ENCODE data around the gene ZNF646.

The ZNF646 gene

GRCh38 chr16:31036691-31037090, 37.5 kb upstream of the ZNF646 start:
- H3K9ac ChIP-seq (ENCODE audit: low read depth, low read length, poor library complexity), result no peak overlapping the region
- H3K4me3 ChIP-seq (ENCODE audit: low read length in 2 of 2), result no peak overlapping the region
- H2BK5ac ChIP-seq (ENCODE audit: low read length), result no peak overlapping the region
- no peak overlapping the region for H3K4ac ChIP-seq (ENCODE audit: low read length)
- H3K4me2 ChIP-seq (ENCODE audit: insufficient read depth, low read length, poor library complexity, severe bottlenecking), result no peak overlapping the region
- no peak overlapping the region for H3K14ac ChIP-seq (ENCODE audit: low read length)
- H3K18ac ChIP-seq (ENCODE audit: low read length), result no peak overlapping the region
- no peak for DNase-seq (ENCODE audit: low spot score)
- no peak overlapping the region for H2AK5ac ChIP-seq (ENCODE audit: low read depth, low read length)
- WGBS, 2 donors (ENCODE audit: extremely low coverage in 2 of 2, insufficient read length in 2 of 2, insufficient replicate concordance in 1 of 2), result no CpG with 5 or more reads among the region's 2 CpGs
- no peak overlapping the region for H4K91ac ChIP-seq (ENCODE audit: low read depth, low read length, poor library complexity)
- peaks cover 1 to 8% of the 10 kb centered on the region in 2 donors for H3K4me1 ChIP-seq (ENCODE audit: control insufficient read depth in 2 of 2, insufficient read depth in 1 of 2, low read depth in 1 of 2, low read length in 2 of 2)
- H4K8ac ChIP-seq (ENCODE audit: low read depth, low read length), result no peak overlapping the region
- no peak overlapping the region for H2AFZ ChIP-seq (ENCODE audit: low read length)
- H2BK12ac ChIP-seq (ENCODE audit: low read length), result no peak overlapping the region
- H3K27ac ChIP-seq (replicated peaks; ENCODE audit: low read length), result no peak overlapping the region
- no peaks in the 10 kb centered on the region for H3K9me3 ChIP-seq (replicated peaks in 1 of 2; ENCODE audit: control insufficient read depth in 2 of 2, insufficient read depth in 1 of 2, low read depth in 1 of 2, low read length in 2 of 2)
- H2BK15ac ChIP-seq (ENCODE audit: low read length), result no peak overlapping the region
- H3K23ac ChIP-seq (ENCODE audit: low read depth, low read length, poor library complexity), result no peak overlapping the region
- peaks cover 0 to 5% of the 10 kb centered on the region in 2 donors for H3K36me3 ChIP-seq (replicated peaks in 1 of 2; ENCODE audit: control insufficient read depth in 2 of 2, insufficient read depth in 2 of 2, low read length in 2 of 2)
- no peaks in the 10 kb centered on the region for H3K27me3 ChIP-seq (ENCODE audit: control insufficient read depth in 3 of 3, insufficient read depth in 3 of 3, low read depth in 1 of 3, low read length in 3 of 3)
- H2BK120ac ChIP-seq (ENCODE audit: low read depth, low read length), result no peak overlapping the region
- peaks cover 2% of the 10 kb centered on the region for H3K79me1 ChIP-seq (ENCODE audit: low read depth, low read length)

- Histone ChIP-seq H4K91ac (ENCODE audit: low read depth, low read length, poor library complexity) (no peak overlapping the region), H4K8ac (ENCODE audit: low read depth, low read length) (no peak overlapping the region), H2AK5ac (ENCODE audit: low read depth, low read length) (no peak overlapping the region), H3K23ac (ENCODE audit: low read depth, low read length, poor library complexity) (no peak overlapping the region), H2BK5ac (ENCODE audit: low read length) (no peak overlapping the region), H3K18ac (ENCODE audit: low read length) (no peak overlapping the region), H2AFZ (ENCODE audit: low read length) (no peak overlapping the region), H3K36me3 (replicated peaks in 1 of 2; ENCODE audit: control insufficient read depth in 2 of 2, insufficient read depth in 2 of 2, low read length in 2 of 2) (peaks cover 0 to 5% of the 10 kb centered on the region in 2 donors), H3K27me3 (ENCODE audit: control insufficient read depth in 3 of 3, insufficient read depth in 3 of 3, low read depth in 1 of 3, low read length in 3 of 3) (no peaks in the 10 kb centered on the region), H3K79me1 (ENCODE audit: low read depth, low read length) (peaks cover 3% of the 10 kb centered on the region), H3K4me1 (ENCODE audit: control insufficient read depth in 2 of 2, insufficient read depth in 1 of 2, low read depth in 1 of 2, low read length in 2 of 2) (no peaks in the 10 kb centered on the region), H3K4ac (ENCODE audit: low read length) (no peak overlapping the region), H3K4me2 (ENCODE audit: insufficient read depth, low read length, poor library complexity, severe bottlenecking) (no peak overlapping the region), H3K9ac (ENCODE audit: low read depth, low read length, poor library complexity) (no peak overlapping the region), H2BK15ac (ENCODE audit: low read length) (no peak overlapping the region), H3K9me3 (replicated peaks in 1 of 2; ENCODE audit: control insufficient read depth in 2 of 2, insufficient read depth in 1 of 2, low read depth in 1 of 2, low read length in 2 of 2) (no peaks in the 10 kb centered on the region), H3K4me3 (ENCODE audit: low read length in 2 of 2) (no peak overlapping the region), H3K14ac (ENCODE audit: low read length) (no peak overlapping the region), H2BK12ac (ENCODE audit: low read length) (no peak overlapping the region), H2BK120ac (ENCODE audit: low read depth, low read length) (no peak overlapping the region), H3K27ac (replicated peaks; ENCODE audit: low read length) (no peak overlapping the region)
- no CpG with 5 or more reads among the region's 2 CpGs for WGBS, 2 donors (ENCODE audit: extremely low coverage in 2 of 2, insufficient read length in 2 of 2, insufficient replicate concordance in 1 of 2)
- no peak for DNase-seq (ENCODE audit: low spot score)
Observed at GRCh38 chr16:31038993-31039392, 35.2 kb upstream of the ZNF646 start.

- no peak overlapping the region for H3K9ac ChIP-seq (ENCODE audit: low read depth, low read length, poor library complexity)
- peaks cover 0 to 3% of the 10 kb centered on the region in 2 donors for H3K36me3 ChIP-seq (replicated peaks in 1 of 2; ENCODE audit: control insufficient read depth in 2 of 2, insufficient read depth in 2 of 2, low read length in 2 of 2)
- H4K91ac ChIP-seq (ENCODE audit: low read depth, low read length, poor library complexity), result no peak overlapping the region
- H4K8ac ChIP-seq (ENCODE audit: low read depth, low read length), result no peak overlapping the region
- no peak for DNase-seq (ENCODE audit: low spot score)
- no peak overlapping the region for H3K23ac ChIP-seq (ENCODE audit: low read depth, low read length, poor library complexity)
- no peaks in the 10 kb centered on the region for H3K9me3 ChIP-seq (replicated peaks in 1 of 2; ENCODE audit: control insufficient read depth in 2 of 2, insufficient read depth in 1 of 2, low read depth in 1 of 2, low read length in 2 of 2)
- H3K4me3 ChIP-seq (ENCODE audit: low read length in 2 of 2), result no peak overlapping the region
- no peak overlapping the region for H2BK15ac ChIP-seq (ENCODE audit: low read length)
- no peak overlapping the region for H3K4ac ChIP-seq (ENCODE audit: low read length)
- no peak overlapping the region for H2BK120ac ChIP-seq (ENCODE audit: low read depth, low read length)
- no peak overlapping the region for H2AK5ac ChIP-seq (ENCODE audit: low read depth, low read length)
- no peak overlapping the region for H2BK5ac ChIP-seq (ENCODE audit: low read length)
- no peaks in the 10 kb centered on the region for H3K4me1 ChIP-seq (ENCODE audit: control insufficient read depth in 2 of 2, insufficient read depth in 1 of 2, low read depth in 1 of 2, low read length in 2 of 2)
- H3K4me2 ChIP-seq (ENCODE audit: insufficient read depth, low read length, poor library complexity, severe bottlenecking), result no peak overlapping the region
- no peak overlapping the region for H3K18ac ChIP-seq (ENCODE audit: low read length)
- peaks cover 1% of the 10 kb centered on the region for H3K79me1 ChIP-seq (ENCODE audit: low read depth, low read length)
- H3K14ac ChIP-seq (ENCODE audit: low read length), result no peak overlapping the region
- H3K27ac ChIP-seq (replicated peaks; ENCODE audit: low read length), result no peak overlapping the region
- H2BK12ac ChIP-seq (ENCODE audit: low read length), result no peak overlapping the region
- no CpG with 5 or more reads among the region's 10 CpGs for WGBS, 2 donors (ENCODE audit: extremely low coverage in 2 of 2, insufficient read length in 2 of 2, insufficient replicate concordance in 1 of 2)
- H3K27me3 ChIP-seq (ENCODE audit: control insufficient read depth in 3 of 3, insufficient read depth in 3 of 3, low read depth in 1 of 3, low read length in 3 of 3), result no peaks in the 10 kb centered on the region
- no peak overlapping the region for H2AFZ ChIP-seq (ENCODE audit: low read length)
Observed at GRCh38 chr16:31042866-31043265, 31.4 kb upstream of the ZNF646 start.

- WGBS, 2 donors (ENCODE audit: extremely low coverage in 2 of 2, insufficient read length in 2 of 2, insufficient replicate concordance in 1 of 2), result no CpG with 5 or more reads among the region's 1 CpG
- Histone ChIP-seq H4K91ac (ENCODE audit: low read depth, low read length, poor library complexity) (no peak overlapping the region), H3K9ac (ENCODE audit: low read depth, low read length, poor library complexity) (no peak overlapping the region), H3K14ac (ENCODE audit: low read length) (no peak overlapping the region), H3K27me3 (ENCODE audit: control insufficient read depth in 3 of 3, insufficient read depth in 3 of 3, low read depth in 1 of 3, low read length in 3 of 3) (no peaks in the 10 kb centered on the region), H2BK12ac (ENCODE audit: low read length) (no peak overlapping the region), H3K27ac (replicated peaks; ENCODE audit: low read length) (no peak overlapping the region), H3K23ac (ENCODE audit: low read depth, low read length, poor library complexity) (no peak overlapping the region), H3K36me3 (replicated peaks in 1 of 2; ENCODE audit: control insufficient read depth in 2 of 2, insufficient read depth in 2 of 2, low read length in 2 of 2) (peaks cover 0 to 2% of the 10 kb centered on the region in 2 donors), H2AFZ (ENCODE audit: low read length) (no peak overlapping the region), H3K4me2 (ENCODE audit: insufficient read depth, low read length, poor library complexity, severe bottlenecking) (no peak overlapping the region), H2BK5ac (ENCODE audit: low read length) (no peak overlapping the region), H3K79me1 (ENCODE audit: low read depth, low read length) (peaks cover 1% of the 10 kb centered on the region), H3K4me3 (ENCODE audit: low read length in 2 of 2) (no peak overlapping the region), H2BK15ac (ENCODE audit: low read length) (no peak overlapping the region), H3K18ac (ENCODE audit: low read length) (no peak overlapping the region), H4K8ac (ENCODE audit: low read depth, low read length) (no peak overlapping the region), H2BK120ac (ENCODE audit: low read depth, low read length) (no peak overlapping the region), H3K9me3 (replicated peaks in 1 of 2; ENCODE audit: control insufficient read depth in 2 of 2, insufficient read depth in 1 of 2, low read depth in 1 of 2, low read length in 2 of 2) (no peaks in the 10 kb centered on the region), H3K4me1 (ENCODE audit: control insufficient read depth in 2 of 2, insufficient read depth in 1 of 2, low read depth in 1 of 2, low read length in 2 of 2) (no peaks in the 10 kb centered on the region), H3K4ac (ENCODE audit: low read length) (no peak overlapping the region), H2AK5ac (ENCODE audit: low read depth, low read length) (no peak overlapping the region)
- no peak for DNase-seq (ENCODE audit: low spot score)
Observed at GRCh38 chr16:31043352-31043751, 30.9 kb upstream of the ZNF646 start.
